Islet of Langerhans (tissue), 1 donor: ENCODE results near the gene THRSP.
"Not testable (repeated sequence)": the region's sequence is repeated elsewhere in the genome, so short reads cannot be mapped to it uniquely, and the experiment has no call there.

Experiments
- FAIRE-seq: peaks from one replicate; lab custom pipeline; 2011; peaks lifted over from hg19 to GRCh38; lab: Jason Lieb, UNC

The THRSP gene

DNA sequence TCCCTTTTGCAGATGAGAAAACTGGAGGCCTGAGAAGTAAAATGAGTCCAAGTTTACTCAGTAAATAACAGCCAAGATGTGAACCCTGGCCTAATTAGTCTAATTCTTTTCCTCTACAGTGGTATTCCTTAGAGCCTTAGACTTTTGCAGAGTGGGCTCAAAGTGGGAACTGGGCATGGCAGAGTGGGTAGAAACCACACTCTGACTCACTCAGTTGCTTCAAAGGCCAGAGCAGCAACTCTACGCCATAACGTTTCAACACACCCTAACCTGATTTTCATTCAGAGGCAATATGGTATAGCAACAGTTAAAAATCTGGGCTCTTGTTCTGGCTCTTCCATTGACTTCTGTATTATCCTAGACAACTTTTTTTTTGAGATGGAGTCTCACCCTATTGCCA lies 2.8 kb downstream of the THRSP start:
- FAIRE-seq, result no peak

DNA sequence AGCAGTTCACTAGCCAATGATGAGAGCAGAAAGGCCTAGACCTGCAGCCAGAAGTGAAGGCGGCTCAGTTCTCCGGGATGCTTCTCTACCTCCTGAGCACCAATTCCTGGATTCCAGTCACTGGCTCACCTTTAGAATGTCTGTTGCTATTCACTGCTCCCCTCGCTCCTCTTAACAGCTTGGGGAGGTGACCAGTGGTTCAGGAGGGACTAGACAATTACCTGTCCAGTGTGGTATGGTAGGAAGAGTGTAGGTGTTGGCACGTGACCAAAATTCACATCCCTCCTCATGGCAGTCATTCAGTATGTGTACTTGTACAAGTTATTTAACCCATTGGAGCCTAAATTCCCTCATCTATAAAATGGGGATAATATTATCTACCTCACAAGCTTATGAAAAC lies 4.0 kb downstream of the THRSP start:
- FAIRE-seq, result no peak

DNA sequence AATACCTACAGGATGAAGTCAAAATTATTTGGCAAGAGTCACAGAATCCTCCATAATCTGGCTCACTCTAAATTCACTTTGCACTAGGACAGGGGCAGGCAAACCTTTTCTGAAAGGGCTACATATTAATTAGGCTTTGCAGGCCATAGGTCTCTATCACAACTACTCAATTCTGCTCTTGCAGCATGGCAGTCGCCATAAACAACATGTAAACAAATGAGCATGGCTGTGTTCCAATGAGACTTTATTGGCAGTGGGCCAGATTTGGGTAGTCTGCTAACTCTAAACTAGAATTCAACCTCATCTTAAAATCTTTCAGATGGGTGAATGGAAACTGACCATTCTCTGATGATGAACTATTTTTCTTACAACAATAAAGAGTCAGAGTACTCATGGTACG lies 5.8 kb downstream of the THRSP start:
- no peak for FAIRE-seq

DNA sequence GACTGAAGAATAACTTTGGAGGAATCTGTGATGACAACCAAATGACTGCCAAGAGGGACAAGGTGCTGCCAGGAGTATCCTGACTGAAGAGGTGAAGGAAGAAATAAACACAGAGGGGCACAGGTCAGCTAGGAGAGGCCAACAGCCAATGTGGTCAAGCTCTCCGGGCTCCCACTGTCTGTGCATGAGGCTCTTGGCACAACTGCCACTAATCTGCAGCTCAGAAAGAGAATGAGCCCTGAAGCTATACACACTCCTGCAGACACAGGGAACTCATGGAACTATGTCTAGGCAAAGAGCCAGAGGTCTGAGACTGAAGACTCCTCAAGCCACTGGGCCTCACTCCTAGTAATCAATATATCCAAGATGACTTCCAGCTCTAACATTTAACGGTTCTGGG lies 7.0 kb downstream of the THRSP start:
- no peak for FAIRE-seq

DNA sequence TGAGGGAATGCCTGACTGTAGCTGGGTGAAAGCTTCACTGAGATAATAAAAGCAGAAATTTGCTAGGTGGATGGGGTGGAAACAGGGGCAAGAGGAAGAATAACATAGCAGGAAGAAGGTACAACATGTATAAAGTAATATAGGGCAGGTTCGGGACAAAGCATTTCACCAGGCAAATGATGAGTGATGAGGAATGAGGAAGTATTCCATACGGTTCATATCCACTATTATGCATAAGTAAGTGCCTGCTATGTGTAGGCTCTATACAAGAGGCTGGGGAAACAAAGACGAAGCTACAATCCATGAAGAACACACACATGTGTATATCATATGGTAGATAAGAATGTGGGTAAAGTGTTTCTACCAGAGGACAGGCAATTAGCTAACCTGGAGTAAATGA lies 8.1 kb downstream of the THRSP start:
- FAIRE-seq, result no peak

DNA sequence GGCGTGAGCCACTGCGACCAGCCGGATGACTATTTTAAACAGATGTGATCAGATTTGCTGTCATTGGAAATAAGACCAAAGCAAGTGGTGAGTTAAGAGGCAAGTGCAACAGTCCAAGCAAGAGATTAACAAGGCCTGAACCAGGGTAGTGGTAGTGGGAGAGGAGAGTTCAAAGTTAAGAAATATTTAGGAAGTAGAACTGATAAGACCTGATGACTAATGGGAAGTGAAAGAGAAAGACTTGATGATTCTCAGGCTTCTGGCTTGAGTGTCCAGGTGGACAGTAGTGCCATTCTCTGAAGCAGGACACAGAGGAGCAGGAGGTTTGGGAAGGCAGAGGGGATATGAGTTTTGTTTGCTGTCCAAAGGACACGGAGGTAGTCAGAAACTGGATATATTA lies 8.8 kb downstream of the THRSP start:
- no peak for FAIRE-seq

DNA sequence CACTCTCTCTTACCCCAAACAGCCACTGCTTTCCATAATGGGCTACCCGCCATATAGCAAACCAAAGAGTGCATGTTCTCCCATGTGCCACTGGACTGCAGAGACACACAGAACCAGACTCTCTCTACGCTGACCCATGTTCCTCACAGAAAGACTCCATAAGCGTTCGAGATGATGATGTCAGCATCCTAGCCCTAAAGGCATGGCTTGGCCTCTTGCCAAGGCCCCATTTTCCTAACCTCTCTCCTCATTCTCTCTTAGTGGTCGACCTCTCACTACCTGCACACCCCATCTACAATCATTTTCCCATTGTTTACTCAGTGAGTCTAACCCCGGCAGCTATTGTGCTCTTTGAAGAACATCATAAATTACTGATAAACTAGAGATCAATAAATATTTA lies 11.1 kb downstream of the THRSP start:
- no peak for FAIRE-seq

DNA sequence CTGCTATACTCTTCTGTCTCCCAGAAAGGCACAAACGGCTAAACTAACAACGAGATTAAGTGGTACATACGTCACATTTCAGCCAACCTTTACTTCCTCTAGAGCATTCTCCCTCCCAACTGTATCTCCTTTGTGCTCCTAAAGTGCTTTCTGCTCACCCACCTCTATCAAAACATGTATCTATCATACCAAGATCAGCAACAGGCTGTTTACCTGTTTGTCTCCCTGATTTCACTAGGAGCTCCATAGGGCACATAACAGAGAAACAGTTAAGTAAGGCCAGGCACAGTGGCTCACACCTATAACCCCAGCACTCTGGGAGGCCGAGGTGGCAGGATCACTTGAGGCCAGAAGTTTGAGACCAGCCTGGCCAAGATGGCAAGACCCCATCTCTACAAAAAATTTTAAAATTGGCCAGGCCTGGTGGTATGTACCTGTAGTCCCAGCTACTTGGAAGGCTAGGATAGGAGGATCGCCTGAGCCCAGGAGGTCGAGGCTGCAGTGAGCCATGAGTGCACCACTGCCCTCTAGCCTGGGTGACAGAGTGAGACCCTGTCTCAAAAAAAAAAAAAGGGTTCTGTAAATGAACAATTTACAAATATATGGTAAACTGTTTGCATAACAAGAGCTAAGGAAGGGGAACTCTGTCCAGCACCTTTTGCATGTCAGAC lies 13.2 kb downstream of the THRSP start:
- no peak for FAIRE-seq

DNA sequence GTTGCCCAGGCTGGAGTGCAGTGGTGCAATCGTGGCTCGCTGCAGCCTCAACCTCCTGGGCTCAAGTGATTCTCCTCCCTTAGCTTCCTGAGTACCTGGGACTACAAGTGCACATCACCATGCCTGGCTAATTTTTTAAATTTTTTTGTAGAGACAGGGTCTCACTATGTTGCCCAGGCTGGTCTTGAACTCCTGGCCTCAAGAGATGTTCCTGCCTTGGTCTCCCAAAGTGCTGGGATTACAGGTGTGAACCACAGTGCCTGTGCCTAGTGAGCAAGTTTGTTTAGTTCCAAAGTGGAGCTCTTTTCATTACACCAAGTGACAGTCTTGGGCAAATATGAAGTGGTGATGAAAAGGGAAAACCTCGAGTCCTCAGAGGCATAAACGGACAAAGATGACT lies 13.9 kb downstream of the THRSP start:
- FAIRE-seq, result not testable (repeated sequence)

DNA sequence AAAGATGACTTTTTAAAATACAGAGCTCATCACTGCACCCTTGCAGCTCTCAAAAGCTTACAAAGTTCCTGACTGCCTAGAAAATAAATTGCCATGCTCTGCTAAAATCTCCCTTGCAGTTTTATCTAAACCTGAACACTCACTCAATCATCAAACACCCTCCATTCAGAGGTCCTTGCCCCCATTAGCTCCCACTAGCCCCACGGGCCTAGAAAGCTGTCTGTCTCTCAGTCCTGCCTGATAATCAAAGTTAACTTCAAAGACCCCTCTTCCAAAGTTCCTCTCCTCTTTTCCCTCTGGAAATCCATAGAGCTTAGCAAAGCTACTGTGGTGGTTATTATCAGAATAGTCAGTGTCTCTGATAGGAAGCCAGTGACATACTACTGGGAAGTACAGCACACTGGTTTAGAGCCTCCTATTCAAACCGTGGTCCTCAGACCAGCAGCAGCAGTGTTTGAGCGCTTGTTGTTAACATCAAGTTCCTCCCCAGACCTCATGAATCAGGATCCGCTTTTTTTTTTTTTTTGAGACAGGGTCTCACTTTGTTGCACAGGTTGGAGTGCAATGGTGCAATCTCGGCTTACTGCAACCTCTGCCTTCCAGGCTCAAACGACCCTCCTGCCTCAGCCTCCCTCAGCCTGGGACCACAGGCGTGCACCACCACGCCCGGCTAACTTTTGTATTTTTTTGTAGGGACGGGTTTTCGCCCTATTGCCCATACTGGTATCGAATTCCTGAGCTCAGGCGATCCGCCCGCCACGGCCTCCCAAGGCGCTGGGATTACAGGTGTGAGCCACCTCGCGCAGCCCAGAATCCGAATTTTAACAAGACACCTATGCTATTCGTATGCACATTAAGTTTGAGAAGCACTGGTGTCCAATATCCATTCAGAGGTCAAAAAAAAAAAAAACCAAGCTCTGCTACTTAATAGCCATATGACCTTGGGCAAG lies 14.8 kb downstream of the THRSP start:
- FAIRE-seq, result no peak

DNA sequence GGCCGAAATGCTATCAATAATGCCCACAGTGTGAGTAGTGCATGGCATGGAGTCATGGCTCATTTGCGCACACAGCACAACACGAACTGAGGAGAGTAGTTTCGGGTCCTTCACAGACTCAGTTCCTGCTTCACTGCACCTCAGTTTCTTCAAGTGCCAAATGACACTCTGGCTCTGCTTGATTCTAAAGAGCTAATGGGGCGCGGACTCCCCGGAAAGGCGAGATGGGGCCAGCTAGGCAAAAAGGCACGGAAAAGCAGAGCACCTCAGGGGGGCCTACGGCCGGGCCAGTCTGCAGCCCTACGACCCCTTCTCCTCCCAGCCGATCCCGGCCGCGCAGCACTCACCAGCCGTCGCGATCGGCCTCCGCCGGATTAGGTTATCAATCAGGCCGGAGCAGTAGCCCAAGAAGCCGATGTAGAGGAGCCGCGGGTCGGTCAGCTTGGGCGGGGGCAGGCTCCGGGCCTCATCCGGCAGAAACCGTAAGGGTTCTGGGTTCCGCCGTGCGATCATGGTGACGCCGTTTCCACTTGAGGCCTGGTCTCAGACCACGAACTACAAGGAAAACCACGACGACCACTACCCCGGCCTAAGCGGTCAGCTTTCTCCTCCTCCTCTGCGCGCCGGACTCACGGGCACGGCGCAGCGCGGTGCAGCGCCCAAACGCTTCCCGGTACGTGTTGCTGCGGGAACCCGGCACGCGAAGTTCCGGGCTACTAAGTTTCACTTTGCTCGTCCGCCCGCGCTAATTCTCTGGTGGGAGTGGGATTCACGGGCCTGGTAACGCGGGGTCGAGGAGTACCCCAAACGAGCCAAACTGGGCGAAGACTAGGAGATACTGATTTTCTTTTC lies 15.8 kb downstream of the THRSP start, which contains the start of gene NDUFC2:
Gene NDUFC2, minus strand, starts transcription at position 631 of the 852 bp plus-strand sequence. Its CDS starts 118 bp downstream, at position 513.
- no peak for FAIRE-seq

DNA sequence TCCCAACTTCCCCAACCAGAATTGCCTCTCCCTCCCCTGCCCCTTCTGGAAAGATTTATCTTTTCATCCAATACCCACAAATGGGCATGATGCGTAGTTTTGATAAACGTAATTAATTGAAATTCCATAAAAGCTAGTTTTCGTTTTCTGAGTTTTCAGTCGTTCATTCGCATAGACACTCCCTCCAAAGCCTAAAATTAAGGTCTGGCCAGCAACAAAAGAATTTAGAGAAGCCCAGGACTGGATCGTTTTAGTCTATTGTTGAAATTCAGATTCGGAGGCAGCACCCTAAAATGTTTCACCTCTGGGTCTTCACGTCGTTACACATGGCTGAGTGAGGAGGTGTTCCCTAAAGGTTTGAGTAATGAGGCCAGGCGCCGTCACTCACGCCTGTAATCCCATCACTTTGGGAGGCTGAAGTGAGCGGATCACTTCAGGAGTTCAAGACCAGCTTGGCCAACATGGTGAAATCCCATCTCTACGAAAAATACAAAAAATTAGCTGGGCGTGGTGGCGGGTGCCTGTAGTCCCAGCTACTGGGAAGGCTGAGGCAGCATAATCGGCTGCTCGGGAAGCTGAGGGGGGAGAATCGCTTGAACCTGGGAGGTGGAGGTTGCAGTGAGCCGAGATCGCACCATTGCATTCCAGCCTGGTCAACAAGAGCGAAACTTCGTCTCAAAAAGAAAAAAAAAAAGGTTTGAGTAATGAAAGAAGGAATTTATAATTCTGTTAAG lies 16.6 kb downstream of the THRSP start:
- no peak for FAIRE-seq

DNA sequence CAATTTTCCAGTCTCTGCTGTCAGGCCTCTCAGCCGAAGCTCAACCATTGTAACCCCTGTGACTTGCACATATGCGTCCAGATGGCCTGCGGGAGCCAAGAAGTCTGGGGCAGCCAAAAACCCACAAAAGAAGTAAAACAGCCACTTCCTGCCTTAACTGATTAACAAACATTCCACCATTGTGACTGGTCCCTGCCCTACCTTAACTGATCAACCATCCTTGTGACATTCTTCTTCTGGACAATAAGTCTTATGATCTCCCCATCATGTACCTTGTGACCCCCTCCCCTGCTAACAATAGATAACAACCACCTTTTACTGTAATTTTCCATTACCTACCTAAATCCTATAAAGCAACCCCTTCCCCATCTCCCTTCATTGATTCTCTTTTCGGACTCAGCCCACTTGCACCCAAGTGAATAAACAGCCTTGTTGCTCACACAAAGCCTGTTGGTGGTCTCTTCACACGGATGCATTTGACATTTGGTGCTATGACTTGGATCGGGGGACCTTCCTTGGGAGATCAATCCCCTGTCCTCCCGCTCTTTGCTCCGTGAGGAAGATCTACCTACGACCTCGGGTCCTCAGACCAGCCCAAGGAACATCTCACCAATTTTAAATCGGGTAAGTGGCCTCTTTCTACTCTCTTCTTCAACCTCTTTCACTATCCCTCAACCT lies 17.3 kb downstream of the THRSP start:
- no peak for FAIRE-seq

DNA sequence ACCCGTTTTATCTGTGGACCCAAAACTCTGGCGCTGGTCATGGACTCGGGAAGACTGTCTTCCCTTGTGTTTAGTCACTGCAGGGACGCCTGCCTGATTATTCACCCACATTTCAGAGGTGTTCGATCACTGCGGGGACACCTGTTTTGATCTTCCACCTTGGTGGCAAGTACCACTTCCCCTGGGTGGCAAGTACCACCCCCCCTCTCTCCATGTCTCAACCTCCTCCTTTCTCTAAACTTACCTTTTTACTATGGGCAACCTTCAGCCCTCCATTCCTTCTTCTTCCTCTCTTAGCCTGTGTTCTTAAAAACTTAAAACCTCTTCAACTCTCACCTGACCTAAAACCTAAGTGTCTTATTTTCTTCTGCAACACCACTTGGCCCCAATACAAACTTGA lies 17.9 kb downstream of the THRSP start:
- FAIRE-seq, result no peak

DNA sequence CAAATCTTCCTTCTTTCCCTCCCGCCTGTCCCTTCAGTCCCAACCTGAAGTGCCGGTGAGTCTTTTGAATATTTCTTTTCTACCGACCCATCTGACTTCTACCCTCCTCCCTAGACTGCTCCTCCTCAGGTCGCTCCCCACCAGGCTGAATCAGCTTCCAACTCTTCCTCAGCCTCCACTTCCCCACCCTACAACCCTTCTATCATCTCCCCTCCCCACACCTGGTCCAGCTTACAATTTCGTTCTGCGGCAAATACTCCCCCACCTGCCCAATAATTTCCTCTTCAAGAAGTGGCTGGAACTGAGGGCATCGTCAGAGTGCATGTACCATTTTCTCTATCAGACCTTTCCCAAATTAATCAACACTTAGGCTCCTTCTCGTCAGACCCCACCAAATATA lies 18.5 kb downstream of the THRSP start:
- no peak for FAIRE-seq

DNA sequence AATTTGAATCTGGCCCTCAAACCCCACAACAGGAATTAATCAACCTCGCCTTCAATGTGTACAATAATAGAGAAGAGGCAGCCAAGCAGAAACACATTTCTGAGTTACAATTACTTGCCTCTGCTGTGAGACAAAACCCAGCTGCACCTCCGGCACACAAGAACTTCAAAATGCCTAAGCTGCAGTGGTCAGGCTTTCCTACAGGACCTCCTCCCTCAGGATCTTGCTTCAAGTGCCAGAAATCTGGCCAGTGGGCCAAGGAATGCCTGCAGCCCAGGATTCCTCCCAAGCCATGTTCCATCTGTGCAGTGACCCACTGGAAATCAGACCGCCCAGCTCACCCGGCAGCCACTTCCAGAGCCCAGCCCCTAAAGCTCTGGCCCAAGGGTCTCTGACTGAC lies 19.4 kb downstream of the THRSP start:
- no peak for FAIRE-seq

DNA sequence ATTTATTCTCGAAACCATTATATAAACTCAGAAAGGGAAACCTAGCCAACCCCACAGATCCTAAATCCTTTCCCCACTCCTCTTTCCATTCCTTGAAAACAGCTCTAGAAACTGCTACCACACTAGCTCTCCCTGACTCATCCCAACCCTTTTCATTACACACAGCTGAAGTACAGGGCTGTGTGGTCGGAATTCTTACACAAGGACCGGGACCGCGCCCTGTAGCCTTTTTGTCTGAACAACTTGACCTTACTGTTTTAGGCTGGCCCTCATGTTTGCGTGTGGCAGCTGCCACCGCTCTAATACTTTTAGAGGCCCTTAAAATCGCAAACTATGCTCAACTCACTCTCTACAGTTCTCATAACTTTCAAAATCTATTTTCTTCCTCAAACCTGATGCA lies 20.8 kb downstream of the THRSP start:
- not testable (repeated sequence) for FAIRE-seq

DNA sequence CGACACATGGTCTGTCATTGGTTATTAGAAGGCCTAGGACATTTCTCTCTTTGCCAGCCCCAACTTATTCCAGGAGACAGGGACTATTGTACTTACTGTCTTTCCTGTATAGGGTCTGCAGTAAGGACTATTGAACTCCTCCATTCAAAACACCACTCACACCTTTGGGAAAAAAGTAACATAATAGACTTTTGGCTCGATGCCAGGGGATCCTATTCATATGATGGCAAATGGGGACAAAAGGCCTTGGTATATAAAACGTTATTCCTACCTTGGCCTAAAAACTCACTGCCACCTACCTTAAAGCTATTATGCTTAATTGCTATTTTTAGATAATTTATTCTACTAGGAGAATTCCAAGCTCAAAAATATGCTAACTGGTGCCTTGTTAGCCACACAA lies 22.3 kb downstream of the THRSP start:
- no peak for FAIRE-seq

DNA sequence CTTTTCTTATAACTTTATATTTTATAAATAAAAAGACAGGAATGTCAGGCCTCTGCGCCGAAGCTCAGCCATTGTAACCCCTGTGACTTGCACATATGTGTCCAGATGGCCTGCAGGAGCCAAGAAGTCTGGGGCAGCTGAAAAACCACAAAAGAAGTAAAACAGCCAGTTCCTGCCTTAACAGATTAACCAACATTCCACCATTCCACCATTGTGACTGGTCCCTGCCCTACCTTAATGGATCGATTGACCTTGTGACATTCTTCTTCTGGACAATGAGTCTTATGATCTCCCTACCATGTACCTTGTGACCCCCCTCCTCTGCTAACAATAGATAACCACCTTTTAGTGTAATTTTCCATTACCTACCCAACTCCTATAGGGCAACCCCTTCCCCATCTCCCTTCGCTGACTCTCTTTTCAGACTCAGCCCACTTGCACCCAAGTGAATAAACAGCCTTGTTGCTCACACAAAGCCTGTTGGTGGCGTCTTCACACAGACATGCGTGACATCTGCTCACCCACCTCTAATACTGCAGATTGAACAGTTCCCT lies 22.9 kb downstream of the THRSP start:
- FAIRE-seq, result not testable (repeated sequence)

DNA sequence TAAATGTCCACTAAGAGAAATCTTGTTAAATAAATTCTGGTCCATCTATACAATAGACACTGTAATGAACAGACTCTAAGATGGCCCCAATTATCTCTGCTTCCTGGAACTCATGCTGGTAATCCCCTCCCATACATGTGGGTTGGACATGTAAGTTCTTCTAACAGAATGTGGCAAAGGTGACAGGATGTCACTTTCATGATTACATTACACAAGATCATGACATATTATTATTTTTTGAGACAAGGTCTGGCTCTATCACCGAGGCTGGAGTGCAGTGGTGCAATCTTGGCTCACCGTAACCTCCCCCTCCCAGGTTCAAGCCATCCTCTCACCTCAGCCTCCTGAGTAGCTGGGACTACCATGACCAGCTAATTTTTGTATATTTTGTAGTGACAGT lies 30.6 kb downstream of the THRSP start:
- no peak for FAIRE-seq
